HG02938 (cell line): ENCODE measurements around the gene PROZ.

Source experiments
- ATAC-seq: cut with Tn5 transposase; IDR thresholded peaks from one replicate; pipeline ENCODE4 v1.9.1; 2021; ENCODE audit warnings: mild to moderate bottlenecking, moderate library complexity; ENCODE audit not compliant: unreplicated experiment

PROZ gene

DNA sequence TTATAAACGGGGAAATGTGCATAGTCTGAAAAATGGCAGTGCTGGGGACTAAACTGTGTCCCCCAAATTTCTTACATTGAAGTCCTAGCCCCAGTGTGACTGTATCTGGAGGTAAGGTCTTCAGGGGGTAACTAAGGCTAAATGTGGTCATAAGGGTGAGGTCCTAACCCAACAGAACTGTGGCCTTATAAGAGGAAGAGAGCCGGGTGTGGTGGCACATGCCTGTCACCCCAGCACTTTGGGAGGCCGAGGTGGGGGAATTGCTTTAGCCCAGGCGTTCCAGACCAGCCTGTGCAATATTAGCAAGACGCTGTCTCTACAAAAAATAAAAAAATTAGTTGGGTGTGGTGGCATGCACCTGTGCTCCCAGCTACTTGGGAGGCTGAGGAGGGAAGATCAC lies 17.8 kb downstream of the PROZ start:
- no peak for ATAC-seq

DNA sequence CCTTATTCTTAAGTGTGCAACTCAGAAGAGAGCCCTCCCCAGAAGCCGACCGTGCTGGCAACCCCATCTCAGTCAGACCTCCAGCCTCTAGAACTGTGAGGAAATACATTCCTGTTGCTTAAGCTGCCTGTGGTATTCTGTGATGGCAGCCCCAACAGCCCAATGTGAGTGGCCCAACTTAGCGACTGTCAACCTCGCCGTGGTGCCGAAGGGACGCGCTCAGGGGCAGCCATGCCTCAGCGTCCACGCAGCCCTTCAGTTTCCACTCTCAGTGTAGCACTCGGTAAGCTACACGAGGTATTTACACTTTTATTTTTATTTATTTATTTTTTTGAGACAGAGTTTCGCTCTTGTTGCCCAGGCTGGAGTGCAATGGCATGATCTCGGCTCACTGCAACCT lies 18.4 kb downstream of the PROZ start:
- ATAC-seq: no peak

DNA sequence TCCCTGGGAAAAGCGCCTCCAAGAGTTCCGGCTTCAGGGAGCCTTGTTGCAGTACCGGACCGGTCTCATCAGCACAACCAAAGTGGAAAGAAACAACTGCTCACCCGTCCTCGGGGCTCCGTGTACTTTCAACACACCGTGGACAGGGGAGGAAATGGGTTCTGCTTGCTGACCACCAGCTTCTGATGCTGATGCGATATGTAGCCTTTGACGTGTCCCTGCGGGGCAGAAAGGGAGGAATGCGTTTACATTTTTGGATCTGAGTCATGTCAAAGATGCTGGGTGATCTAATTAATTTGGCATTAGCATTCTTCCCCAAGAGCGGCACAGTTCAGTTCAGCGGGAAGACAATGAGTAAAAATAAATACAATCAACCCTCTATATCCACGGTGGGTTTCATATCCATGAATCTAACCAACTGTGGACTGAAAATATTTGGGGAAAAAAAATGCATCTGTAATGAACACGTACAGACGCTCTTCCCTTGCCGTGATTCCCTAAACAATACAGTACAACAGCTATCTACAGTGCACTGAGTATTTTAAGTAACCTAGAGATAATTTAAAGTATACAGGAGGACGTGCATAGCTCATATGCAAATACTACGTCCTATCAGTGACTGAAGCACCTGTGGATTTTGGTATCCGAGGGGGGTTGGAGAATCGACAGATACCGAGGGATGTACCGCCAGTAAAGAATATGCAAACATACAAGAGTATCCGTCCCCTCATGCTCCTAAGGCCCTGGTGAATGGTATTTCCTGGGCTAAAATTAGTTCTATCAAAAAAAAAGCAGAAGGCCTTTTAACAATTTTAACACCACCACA lies 19.8 kb downstream of the PROZ start:
- no peak for ATAC-seq

DNA sequence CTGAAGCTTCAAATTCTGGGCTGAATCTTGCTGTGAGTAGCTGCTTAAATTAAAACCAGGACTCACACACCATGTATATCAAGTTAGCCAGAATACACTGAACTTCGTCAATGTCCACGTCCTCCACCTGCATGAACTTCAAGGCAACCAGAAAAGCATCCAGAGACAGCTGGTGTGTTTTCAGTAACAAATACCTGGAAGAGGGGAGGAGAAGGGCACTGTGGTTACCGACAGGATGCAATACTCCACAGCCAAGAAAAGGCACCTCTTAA lies 20.4 kb downstream of the PROZ start:
- ATAC-seq: no peak

DNA sequence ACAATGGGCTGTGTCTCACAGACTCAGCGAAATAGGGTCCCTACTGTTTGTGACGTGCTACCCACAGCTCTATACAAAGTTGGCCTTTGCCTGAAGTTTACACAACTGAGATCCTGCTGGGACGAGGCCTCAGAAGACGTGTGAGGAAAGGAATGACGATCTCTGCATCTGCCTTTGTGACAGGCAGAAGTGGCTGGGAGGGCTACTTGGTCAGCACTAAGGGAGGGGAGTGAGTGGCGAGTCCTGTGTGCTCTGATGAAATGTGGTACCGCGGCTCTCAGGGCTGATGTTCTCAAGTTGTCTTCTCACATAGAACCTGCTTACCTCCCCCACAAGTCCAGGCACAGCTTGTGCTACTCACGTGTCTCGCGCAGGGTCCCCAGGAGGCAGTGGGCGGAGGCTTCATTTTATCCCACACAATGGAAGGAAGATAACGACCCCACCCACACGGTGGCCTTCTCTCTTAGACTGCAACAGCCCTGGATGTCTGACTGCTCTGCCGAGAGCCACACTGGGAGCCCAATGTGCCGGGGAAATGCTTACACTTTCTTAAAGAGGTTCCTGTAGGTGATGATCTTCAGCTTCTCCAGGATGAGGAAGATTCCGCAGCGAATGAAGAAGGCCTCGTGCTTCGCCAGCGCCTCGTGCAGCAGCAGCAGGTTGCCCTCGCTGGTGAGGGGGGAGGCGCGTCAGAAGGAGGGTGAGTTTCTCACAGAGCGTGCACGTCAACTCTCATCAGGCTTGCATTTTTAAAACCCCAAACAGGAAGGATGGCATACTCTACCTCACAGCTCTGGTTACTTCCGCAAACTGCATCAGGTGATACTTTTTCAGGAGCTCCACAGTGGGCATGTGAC lies 21.2 kb downstream of the PROZ start:
- no peak for ATAC-seq

DNA sequence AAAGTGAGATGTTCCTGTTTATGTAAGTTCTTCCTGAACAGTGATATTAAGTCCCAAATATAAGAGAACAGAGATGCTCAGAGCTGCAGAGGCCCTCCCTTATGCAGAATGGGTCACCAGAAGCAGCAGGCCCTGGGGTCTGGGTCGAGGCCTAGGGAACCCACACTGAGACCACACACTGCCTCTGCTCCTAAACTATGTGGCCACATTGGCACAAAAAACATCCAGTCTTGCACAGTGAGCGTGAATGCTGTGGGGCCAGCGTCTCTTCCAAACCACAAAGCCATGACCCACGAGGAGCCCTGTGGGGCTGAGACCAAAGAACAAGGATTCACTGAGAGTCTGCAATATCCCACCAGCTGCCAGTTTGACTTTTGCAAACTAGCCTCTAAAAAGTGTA lies 23.6 kb downstream of the PROZ start:
- ATAC-seq: no peak

DNA sequence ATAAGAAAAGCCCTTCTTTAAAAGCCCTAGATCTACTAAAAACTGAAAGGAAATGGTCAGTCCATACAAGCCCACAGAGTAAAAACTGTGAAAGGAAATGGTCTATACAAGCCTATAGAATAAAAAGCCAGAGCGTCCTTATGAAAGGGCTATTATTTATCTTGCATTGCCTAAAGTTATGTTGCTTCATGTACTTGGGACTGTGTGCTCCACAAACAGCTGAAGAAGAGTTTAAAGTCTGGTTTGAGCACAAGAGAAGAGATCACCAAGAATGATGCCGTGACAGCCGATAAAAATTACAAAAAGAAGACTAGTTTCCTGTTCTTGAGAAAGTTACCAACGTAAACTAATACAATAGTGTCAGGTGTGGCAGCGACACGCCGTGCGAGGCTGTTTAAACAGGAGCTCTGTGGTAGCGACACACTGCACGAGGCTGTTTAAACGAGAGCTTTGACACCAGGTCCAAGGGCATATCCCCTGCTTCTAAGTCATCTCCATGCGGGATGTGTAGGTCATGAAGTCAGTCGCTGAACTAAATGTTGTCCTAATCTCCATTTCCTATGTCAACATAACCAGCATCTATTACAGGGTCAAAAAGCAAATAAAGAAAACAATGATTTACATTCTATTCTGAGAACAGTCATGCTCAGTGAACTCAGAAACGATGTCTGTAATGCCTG lies 25.1 kb downstream of the PROZ start:
- ATAC-seq: no peak

DNA sequence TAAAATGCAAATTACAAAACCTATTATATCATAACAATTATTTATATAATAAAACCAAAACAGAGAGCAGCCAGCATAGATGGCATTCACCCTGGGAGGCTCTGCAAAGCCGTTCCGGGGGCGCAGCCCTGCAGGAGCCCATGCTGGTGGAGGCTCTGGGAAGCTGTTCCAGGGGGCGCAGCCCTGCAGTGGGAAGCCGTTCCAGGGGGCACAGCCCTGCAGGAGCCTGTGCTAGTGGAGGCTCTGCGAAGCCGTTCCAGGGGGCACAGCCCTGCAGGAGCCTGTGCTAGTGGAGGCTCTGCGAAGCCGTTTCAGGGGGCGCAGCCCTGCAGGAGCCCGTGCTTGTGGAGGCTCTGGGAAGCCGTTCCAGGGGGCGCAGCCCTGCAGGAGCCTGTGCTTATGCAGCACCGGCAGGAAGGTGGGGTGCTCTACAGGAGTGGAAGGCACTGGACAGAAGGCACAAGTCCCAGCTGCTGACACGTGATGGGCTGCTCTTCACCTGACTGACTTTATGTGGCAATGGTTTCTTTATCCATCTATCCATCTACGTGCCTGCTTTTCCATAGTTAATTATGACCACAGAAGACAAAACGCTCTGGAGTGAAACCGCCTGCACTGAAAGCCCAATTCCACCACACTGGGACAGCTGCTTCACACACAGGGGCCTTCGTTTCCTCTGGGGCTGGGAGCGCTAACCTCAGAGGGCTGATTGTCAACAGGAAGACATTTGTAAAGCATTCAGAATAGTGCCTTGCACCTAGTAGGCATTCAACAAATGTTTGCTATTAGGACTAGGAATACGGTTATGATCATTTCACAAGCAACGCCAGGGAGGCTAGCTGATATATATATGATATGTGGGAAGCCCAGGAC lies 26.4 kb downstream of the PROZ start:
- no peak for ATAC-seq

DNA sequence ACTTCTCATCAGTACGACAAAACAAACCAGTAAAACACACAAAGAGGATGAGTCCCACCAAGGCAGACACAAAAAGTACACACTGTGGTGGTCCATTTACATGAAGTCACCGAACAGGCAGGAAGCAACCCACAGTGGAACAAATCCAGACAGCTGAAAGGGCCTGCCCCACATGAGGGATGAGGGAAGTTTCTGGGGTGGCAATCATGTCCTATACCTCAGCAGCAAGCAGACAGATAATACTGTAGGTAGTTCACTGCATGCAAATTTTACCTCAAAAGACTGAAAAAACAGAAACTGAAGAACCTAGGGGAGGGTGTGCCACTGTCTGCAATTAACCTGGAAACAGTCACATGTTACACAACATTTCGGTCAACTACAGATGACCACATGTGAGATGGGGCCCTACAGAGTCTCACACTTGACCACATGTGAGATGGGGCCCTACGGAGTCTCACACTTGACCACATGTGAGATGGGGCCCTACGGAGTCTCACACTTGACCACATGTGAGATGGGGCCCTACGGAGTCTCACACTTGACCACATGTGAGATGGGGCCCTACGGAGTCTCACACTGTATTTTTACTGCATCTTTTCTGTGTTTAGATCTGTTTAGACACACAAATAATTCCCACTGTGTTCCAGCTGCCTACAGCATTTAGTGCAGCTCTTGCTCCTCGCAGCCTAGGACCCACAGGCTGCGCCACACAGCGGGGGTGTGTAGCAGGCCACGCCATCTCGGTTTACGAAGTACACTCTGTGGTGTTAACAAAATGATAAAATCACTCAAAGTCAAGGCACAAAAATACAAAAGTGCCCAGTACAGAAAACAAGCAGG lies 27.8 kb downstream of the PROZ start:
- peak; percentile 88 for ATAC-seq

DNA sequence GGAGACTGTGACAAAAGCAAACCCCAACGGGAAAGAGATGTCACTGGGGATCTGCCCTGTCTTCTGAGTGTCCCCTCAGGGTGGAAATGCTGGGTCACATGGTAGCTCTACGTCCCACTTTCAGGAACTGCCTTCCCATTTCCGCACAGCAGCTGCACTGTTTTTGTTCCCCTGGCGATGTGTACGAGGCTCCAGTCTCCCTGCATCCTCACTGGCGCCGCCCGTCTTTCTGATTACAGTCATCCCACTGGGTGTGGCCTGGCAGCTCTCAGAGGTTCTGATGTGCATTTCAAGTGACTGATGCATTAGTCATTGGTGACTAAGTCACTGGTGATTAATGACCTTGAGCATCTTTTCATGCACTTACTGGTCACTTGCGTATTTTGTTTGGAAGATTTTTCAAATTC lies 28.8 kb downstream of the PROZ start:
- no peak for ATAC-seq

DNA sequence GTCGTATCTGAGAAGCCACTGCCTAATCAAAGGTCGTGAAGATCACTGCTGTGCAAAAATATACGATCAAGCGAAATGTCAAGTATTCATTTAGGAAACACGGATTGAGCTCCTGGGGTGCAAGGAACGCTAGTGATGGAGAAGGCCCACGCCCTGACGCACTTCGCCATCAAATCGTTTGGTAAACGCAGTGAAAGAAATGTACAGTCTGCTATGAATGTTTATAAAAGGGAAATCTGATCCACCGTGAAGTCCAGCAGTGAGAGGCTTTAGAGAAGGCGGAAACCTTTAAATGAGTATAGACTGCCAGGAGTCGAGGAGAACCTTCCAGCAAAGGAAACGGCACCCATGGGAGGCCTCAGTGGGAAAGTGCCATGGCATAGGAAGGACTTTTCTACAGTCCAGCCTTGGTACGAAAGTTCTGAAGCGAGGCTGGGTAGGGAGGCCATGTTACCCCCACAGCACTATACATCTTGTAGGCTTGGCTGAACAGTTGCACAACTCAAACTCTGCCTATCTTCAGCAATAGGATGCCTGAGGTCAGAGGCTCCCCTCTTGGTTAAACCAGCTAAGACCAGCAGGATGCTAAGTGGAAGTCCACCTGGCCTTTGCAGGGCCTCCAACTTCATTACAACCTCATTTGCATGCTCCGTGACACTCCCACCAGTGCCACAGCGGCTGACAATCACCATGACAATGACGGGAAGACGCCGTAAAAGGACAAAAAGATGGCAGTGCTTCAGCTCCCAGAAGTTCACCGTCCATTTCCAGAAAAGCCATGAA lies 29.6 kb downstream of the PROZ start:
- no peak for ATAC-seq

DNA sequence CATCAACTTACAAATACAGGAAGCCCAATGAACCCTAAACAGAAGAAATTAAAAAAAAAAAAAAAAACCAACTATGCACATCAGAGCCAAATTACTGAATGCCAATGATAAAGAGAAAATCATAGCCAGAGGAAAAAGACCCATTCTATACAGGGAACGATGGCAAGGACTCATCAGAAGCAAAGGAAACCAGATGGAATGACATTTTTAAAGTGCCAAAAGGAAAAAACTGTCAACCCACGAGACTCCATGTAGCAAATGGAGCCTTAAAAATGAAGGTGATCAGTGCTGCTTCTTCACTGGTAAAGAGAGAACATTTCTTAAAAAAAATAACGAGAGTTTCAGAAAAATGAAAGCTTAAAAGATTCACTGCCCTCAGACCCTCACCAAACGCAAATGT lies 31.7 kb downstream of the PROZ start:
- ATAC-seq: no peak

DNA sequence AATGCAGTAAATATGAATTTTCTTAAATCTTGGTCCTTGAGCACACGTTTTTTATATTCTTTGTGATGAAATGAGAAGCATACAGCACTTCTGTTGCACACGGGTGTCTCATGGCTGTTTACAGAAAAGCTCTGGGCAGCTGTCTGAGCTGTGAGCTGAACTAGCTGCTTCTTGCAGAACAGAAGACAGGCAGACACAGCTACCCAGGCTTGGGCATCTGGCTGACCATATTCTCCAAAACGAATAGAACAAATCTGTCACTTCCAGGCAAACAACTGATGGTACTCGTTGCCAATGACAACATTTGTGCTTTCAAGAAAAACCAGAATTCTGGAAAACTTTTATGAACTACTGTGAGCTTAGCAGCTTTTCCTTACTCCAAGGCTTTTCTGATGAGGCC lies 33.8 kb downstream of the PROZ start:
- ATAC-seq: no peak

DNA sequence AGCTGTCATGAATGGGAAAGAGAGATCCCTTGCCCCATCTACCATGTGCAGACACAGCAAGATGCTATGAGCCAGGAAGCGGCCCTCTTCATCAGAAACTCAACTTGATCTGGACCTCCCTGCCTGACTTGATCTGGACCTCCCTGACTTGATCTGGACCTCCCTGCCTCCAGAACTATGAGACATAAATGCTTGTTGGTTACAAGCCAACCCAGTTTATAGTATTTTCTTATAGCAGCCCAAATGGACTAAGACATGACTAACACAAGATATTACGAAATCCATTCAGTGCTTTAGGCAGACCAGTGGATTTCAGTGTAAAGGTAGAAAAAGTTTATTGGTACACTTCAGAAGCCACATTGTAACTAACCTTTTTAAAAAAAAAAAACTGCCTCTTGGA lies 34.5 kb downstream of the PROZ start:
- ATAC-seq: no peak

DNA sequence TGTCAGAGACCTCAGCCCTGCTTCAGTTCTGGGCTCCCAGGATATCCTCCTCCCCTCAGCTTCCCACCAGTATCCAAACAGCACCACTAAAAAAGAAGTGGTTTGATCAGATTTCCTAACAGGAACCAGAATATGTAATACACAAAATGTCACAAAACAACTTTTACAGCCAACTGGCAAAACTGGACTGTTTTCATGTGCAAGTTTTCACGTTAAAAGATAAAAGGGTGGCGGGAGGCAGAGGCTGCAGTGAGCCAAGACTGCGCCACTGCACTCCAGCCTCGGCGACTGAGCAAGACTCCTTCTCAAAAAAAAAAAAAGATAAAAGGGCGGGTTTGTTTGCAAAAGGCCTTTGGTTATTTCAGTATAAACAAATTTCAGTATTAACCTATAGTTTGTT lies 36.9 kb downstream of the PROZ start:
- ATAC-seq: no peak

DNA sequence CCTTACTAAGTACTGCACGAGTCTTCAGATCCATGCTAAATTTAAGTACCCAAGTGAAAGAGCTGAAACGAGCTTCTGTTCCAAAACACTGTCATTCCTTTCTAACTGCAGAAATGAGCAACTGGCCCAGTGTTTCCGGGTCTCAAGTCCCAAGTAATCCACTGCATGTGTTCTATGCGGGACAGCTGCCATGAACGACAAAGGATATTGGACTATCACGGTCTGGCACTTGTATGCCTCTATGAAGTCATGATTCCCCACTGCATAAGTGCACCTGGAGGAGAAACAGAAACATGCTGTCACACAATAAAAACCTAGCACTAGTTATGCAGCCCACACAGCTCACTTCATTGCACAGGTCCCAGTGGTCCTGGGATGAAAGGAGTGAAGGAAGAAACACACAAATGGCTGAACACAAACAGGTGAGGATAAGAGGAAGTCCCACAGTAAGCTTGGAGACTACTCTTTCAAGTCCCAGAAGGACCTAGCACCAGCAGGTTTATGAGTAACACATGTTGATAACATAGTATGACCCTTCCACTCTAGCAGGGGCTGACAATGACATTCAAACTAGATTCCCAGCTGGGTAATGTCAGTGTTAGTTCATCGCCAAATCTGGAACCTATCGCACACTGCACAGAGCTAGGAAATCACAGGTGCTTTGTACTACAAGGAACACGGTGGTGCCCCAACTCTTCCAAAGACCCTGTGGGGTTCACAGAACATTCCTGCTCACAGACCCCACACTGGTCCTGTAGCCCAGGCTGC lies 38.7 kb downstream of the PROZ start:
- no peak for ATAC-seq

DNA sequence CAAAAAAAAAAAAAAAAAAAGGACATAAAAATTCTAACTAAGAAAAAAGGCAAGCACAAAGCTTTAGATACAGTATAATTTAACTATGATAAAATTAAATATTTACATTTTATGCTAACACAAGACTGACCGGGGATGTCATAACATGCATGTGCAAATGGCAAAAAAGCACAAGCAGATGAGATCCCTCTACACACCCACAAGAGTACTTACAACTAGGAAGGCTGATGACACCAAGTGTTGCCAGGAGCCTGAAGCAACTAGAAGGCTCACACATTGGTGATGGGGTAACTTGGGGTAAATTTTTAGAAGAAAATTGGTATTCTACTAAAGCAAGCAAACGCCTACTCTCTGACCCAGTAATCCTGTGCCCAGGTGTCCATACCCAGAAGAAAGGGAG lies 43.4 kb downstream of the PROZ start:
- no peak for ATAC-seq

DNA sequence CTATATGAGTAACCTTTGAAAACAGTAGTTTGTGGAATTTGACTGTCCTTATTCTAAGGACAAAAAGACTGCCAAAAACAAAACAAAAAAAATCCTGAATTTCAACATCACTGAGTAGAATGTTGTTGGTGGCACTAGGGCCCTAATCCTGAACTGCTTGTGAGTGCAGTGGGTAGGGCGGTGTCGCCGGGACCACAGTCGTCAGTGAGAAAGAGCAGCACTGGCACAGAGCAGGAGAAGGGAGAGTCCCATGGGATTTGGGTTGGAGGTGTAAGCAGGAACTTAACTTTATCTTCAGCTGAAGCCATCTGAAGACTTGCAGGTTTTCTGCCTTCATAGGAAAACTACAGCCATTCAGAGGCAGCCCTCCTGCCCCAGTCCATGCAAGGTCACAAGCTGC lies 44.5 kb downstream of the PROZ start:
- no peak for ATAC-seq
